Uterus (tissue), 2 donors: ENCODE data around the gene PSMB8.

ENCODE experiments used
- POLR2A ChIP-seq, 2 donors: fragments of 450-650 bp; IDR thresholded peaks; one replicate each; pipeline ENCODE4 v1.6.1; 2016; ENCODE audit warnings: antibody characterized with exemption in 2 of 2, mild to moderate bottlenecking in 1 of 2, moderate library complexity in 1 of 2
- TF ChIP-seq, protein P1 (sequence below), 4 experiments: fragments of 200-600 bp in 2 of 4; fragments of 450-650 bp in 2 of 4; sonication (generic) in 2 of 4; IDR thresholded peaks; one replicate each; pipeline ENCODE4 v1.5.1; 2016 to 2019; ENCODE audit warnings: antibody characterized with exemption in 4 of 4, mild to moderate bottlenecking in 2 of 4, moderate library complexity in 1 of 4

DNA sequence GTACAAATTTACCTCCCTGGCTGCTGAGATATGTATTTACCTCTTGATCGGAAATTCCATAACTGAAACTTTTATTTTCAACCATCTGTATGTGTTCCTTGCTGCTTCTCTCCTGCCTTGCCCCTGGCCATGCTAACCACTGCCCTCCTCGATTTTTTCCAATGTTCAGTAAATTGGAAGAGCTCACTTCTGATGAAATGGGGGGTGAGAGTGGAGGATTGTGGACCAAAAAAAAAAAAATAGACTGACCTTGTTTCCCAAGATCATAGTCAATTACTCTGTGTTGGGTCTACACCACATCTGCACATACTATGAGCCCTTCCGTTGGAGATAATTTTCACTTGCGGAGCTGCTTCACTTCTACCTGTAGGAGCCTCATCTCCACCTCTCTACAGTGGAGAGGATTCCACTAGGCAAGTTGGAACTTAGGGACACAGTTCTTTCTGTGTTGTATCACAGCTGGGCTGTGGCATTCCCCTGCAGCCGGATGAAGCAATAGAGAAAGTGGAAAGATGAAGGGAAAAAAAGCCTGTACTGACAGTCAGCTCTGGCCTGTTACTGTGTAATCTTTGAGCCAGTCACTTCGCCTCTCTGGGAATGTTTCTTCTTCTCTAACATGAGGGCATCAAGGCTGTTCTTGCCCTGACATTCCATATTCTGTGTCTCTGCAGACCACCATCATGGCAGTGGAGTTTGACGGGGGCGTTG, 11.8 kb upstream of the PSMB8 start:
- TF ChIP-seq, protein P1, sequence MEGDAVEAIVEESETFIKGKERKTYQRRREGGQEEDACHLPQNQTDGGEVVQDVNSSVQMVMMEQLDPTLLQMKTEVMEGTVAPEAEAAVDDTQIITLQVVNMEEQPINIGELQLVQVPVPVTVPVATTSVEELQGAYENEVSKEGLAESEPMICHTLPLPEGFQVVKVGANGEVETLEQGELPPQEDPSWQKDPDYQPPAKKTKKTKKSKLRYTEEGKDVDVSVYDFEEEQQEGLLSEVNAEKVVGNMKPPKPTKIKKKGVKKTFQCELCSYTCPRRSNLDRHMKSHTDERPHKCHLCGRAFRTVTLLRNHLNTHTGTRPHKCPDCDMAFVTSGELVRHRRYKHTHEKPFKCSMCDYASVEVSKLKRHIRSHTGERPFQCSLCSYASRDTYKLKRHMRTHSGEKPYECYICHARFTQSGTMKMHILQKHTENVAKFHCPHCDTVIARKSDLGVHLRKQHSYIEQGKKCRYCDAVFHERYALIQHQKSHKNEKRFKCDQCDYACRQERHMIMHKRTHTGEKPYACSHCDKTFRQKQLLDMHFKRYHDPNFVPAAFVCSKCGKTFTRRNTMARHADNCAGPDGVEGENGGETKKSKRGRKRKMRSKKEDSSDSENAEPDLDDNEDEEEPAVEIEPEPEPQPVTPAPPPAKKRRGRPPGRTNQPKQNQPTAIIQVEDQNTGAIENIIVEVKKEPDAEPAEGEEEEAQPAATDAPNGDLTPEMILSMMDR (IDR thresholded peaks at IDR 0.05): no peak
- no peak for TF ChIP-seq POLR2A (IDR thresholded peaks at IDR 0.05)
